NCI-H526 (cell line): ENCODE data around the gene DMXL2.

ENCODE experiments used
- DNase-seq, 2 experiments: peaks; one replicate each; lab custom pipeline; 2025; lab: John Stamatoyannopoulos, UW

DMXL2 gene

GRCh38 chr15:51405693-51406523, 216.7 kb downstream of the DMXL2 start:
- no peak for DNase-seq

GRCh38 chr15:51403946-51404695, 218.4 kb downstream of the DMXL2 start:
- DNase-seq: no peak

GRCh38 chr15:51403072-51403878, 219.3 kb downstream of the DMXL2 start:
- DNase-seq: peak; percentile 33 to 69

GRCh38 chr15:51401872-51402517, 220.6 kb downstream of the DMXL2 start:
- peak in 1 of 2 experiments; percentile 37 for DNase-seq

GRCh38 chr15:51401051-51401780, 221.4 kb downstream of the DMXL2 start:
- DNase-seq: no peak

- no peak for DNase-seq
These were observed 223.9 kb downstream of the DMXL2 start for GRCh38 chr15:51398626-51399025.
